ENCODE data around the gene CDH1.

GRCh38 chr16:68785715-68786114 lies 48.6 kb downstream of the CDH1 start:
- TF ChIP-seq CTCF (IDR thresholded peaks at IDR 0.05): no peak
- TF ChIP-seq SIN3A (IDR thresholded peaks at IDR 0.05; ENCODE audit: borderline replicate concordance, insufficient read depth, low read depth, low read length): no peak
- TF ChIP-seq POLR2AphosphoS5 (IDR thresholded peaks at IDR 0.05; ENCODE audit: low read depth, low read length): no peak
- no peak for TF ChIP-seq REST (IDR thresholded peaks at IDR 0.05; ENCODE audit: insufficient read depth in 1 of 2, low read depth in 2 of 2, low read length in 1 of 2)

Measured in Panc1 (cell line).